GM15510 (cell line): ENCODE data around the gene GLOD5.

ENCODE experiments used
- POLR2A ChIP-seq: IDR thresholded peaks from 3 replicates; pipeline ENCODE4 v1.6.1; 2011; ENCODE audit warnings: borderline replicate concordance; ENCODE audit not compliant: insufficient read length; ENCODE audit errors: extremely low read depth

Gene GLOD5

GRCh38 chrX:48747415-48748016 is 14.0 kb upstream of the GLOD5 start:
- TF ChIP-seq POLR2A = no peak

- no peak for TF ChIP-seq POLR2A
Measured at GRCh38 chrX:48749182-48749581, 12.4 kb upstream of the GLOD5 start.

GRCh38 chrX:48751343-48751742 is 10.2 kb upstream of the GLOD5 start:
- TF ChIP-seq POLR2A = no peak

GRCh38 chrX:48752498-48752897 is 9.0 kb upstream of the GLOD5 start:
- TF ChIP-seq POLR2A = no peak

GRCh38 chrX:48753708-48754228 is 7.8 kb upstream of the GLOD5 start:
- TF ChIP-seq POLR2A = no peak

- no peak for TF ChIP-seq POLR2A
Measured at GRCh38 chrX:48754238-48754637, 7.3 kb upstream of the GLOD5 start.

- TF ChIP-seq POLR2A = no peak
Measured at GRCh38 chrX:48769230-48769629, 7.7 kb downstream of the GLOD5 start.

- TF ChIP-seq POLR2A = no peak
Measured at GRCh38 chrX:48770296-48770695, 8.7 kb downstream of the GLOD5 start.

- no peak for TF ChIP-seq POLR2A
Measured at GRCh38 chrX:48772602-48773001, 11.1 kb downstream of the GLOD5 start.

- TF ChIP-seq POLR2A = no peak
Measured at GRCh38 chrX:48776818-48777439, 15.4 kb downstream of the GLOD5 start.

GRCh38 chrX:48779399-48779798 is 17.9 kb downstream of the GLOD5 start:
- no peak for TF ChIP-seq POLR2A

- TF ChIP-seq POLR2A = no peak
Measured at GRCh38 chrX:48781705-48782104, 20.2 kb downstream of the GLOD5 start.

GRCh38 chrX:48782216-48782615 is 20.7 kb downstream of the GLOD5 start:
- no peak for TF ChIP-seq POLR2A

- no peak for TF ChIP-seq POLR2A
Measured at GRCh38 chrX:48782795-48783194, 21.2 kb downstream of the GLOD5 start.

GRCh38 chrX:48784726-48785125 is 23.2 kb downstream of the GLOD5 start:
- no peak for TF ChIP-seq POLR2A

- TF ChIP-seq POLR2A = no peak
Measured at GRCh38 chrX:48785186-48785539, 23.6 kb downstream of the GLOD5 start.

GRCh38 chrX:48785540-48786214 is 24.1 kb downstream of the GLOD5 start:
- TF ChIP-seq POLR2A = no peak

GRCh38 chrX:48786341-48786800 is 24.8 kb downstream of the GLOD5 start, which contains the start of gene GATA1:
Gene GATA1 (plus strand): TSS chrX:48786590. CDS start chrX:48791110, 4,520 bp downstream.
- no peak for TF ChIP-seq POLR2A
